Activated naive CD8-positive, alpha-beta T cell treated with anti-CD3 and anti-CD28 coated beads, Interleukin-2, amount 50 U/mL, for 16 hours (primary cell): ENCODE measurements around the gene SYT1.

Source experiments
- DNase-seq: peaks from one replicate; pipeline ENCODE4 v3.0.0-alpha.2; 2020; ENCODE audit warnings: low read depth, low spot score

The SYT1 gene

GRCh38 chr12:79291711-79292110, 427.1 kb downstream of the SYT1 start:
- DNase-seq = no peak

DNA sequence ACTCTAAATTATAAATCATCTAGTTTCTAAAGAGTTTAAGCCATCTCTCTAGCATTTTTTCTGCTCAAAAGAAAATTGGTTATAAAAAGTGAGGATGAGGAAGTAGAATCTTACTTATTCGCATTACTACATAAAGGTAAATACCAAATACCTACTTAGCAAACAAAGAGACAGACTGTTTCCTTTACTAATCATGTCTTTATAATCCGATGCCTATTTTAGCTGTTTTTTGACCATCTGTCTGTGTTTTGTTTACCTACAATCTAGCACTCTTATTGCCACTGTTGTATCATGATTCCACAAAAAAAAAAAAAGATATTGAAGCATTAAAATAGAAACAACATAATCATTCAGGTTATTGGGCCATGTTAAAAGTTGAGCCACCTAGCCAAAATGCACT, 430.0 kb downstream of the SYT1 start:
- no peak for DNase-seq

- DNase-seq = no peak
These were observed 431.0 kb downstream of the SYT1 start for GRCh38 chr12:79295572-79295971.

GRCh38 chr12:79296133-79296532, 431.6 kb downstream of the SYT1 start:
- no peak for DNase-seq

DNA sequence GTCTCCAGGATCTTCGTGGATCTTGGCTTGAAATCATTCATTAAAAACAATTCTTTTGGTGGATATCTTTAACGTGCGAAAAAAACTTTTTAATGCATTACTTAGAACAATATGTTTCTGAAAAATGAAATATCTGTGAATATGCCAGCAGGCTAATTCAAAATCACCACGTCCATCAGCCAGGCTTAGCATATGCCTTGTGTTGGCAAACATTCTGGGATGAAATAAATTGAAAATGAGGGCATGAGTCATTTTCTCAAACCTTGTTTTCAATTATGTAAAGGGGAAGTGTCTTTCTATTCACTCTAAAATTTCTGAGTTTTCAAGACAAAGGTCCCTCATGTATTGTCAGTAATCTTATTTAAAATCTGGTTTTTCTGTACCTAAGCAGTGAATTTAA, 432.3 kb downstream of the SYT1 start:
- no peak for DNase-seq

- DNase-seq = no peak
These were observed 433.9 kb downstream of the SYT1 start for GRCh38 chr12:79298506-79298905.

DNA sequence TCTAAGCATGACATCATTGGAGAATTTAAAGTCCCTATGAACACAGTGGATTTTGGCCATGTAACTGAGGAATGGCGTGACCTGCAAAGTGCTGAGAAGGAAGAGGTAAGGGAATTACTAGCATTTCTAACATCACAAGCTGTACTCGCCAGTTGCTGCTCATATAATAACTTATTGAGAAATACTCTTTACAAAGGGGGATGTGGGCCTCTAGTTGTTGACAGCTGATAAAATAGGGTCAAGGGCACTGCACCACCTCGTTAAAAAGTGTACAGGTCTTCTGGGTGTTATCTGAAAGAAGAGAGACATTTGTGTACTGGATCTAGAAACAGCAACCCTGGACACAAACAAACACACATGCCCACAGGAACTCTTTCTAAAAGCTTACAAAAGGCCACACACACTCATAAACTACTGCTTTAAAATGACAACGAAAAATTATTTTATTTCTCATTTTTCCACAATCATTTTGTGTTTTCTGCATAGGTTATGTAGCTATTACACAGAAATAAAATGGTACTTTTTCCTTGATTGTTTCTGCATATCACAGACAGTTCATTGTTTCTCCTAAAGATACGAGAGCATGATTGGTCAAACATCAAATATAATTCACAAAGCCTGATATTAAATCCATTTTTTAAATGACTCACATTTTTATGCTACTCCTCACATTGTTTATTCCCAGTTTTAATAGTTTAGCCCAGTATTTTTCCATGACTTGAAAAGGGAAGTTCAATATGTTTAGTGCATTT, 435.0 kb downstream of the SYT1 start:
- no peak for DNase-seq

DNA sequence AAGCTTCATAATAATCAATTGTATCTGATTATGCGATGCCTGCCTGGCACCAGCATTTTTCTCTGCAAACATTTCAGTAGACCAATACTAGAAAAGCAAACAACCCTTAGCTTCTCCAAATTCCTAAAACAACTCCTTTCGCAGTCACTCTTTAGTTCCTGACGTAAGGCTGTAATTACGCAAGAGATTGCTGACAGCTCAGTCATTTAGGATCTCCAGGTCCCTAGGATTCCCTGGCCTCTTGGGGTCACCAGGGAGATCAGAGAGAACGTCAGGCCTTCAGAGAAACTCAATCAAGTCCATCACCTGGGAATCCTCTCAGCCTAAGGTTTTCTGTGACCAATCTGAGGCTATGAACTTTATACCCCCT, 435.6 kb downstream of the SYT1 start:
- no peak for DNase-seq

DNA sequence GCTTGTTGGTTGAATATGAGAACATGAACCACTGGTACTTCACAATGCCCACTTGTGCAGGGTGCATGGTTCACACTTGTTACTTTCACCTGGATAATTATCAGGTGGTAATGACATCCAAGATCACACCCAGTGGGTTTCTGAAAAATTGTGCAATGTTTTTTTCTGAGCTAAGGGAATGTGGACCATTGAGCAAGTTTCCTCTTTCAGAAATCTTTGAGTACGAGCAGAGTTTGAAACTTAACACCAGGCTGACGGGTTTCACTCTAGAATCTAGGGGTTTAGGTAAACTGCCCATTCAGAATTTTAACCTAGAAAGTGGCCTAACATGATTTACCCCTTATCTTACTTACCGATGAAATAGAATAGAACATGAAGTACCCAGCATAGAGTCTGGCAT, 436.6 kb downstream of the SYT1 start:
- no peak for DNase-seq

DNA sequence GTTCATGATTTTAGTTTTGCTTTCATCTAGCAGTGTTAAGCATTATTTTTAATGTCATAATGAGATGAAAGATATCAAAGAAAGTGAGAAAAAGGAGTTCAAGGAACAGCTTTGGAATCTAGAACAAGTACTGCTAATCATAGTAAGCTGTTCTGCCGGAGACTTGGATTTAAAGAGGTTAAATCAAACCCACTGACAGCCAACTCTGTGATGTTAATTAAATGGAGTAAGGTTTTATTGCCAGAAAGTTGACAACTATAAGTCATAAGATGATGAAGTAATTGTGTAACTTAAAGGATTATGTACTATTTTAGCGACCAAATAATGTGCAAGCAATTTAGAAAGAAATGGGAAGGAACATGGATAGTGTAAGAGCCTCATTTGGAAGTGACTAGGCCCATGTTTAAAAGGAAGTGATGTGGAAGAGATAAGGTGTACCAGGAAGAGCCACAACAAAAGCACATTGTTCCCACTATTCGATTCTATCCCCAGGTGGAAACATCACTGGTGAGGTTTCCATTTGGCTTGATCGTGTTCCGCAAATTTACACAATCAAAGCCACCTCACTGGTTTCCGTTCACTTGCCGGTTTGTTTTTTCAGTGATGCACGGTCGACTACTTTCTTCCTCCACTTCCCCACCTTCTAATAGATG, 437.7 kb downstream of the SYT1 start:
- no peak for DNase-seq

DNA sequence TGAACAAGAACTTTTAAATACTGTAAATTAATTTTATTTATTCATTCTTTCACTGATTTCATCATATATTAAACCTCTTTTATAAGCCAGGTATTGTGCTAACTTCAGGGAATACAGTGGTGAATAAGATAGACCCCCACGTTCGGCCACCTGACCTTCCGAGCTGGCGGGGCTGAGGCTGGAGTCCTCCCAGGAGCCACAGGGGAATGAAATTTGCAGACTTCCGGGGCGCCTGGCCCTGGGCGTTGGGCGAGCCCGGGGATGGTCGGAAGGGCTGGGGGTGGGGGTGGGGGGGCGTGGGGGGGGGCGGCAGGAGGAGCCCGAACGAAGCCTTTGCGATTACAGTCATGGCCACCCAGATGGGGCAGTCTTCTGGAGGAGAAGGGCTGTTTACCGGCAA, 442.8 kb downstream of the SYT1 start:
- no peak for DNase-seq

DNA sequence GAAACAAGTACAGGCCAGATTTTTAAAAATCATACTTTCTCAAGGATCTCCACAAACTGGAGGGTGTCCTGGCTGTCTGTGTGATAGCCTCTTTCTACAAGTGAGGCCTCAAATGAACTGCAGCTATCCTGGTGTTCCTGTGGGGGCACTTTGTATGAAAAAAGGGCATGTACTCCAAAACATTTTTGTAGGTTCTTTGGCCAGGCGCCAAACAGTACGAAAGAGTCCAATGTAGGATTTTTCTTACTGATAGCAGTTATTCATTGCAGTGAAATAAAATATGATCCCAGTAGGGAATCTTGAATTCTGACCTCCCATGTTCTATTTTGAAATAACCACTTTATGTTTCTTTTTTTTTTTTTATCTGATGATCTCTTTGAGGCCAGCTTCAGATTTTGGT, 444.5 kb downstream of the SYT1 start:
- no peak for DNase-seq

DNA sequence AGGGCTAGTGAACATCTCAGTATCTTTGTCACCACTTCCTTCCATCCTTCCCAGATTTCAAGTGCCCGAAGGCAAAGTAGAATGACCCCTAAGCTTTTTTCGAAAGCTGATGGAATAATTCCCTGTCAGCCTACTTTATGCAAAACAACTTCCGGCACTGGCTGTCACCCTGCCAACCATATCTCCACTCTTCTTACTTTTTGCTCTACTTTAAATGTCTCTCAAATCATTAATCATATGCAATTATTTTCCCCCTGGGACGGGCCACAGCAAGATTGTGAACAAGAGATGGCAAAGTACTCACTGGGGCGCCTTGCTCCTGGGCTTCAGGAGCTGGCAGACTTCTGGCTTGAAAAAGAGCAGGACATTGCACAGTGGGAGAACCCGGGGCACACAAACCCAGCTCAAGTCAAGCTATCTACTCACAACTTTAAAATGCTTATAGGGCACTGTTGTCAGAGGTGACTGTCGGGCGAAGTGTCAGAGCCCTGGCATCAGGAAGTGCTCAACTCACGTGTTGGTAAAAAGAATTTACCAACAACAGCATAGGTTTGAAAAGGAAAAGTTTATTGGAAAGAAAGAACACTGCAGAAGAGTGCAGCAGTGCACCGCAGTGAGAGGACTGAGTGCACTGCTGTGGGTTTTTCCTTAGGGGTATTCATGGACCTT, 452.7 kb downstream of the SYT1 start:
- DNase-seq = no peak

DNA sequence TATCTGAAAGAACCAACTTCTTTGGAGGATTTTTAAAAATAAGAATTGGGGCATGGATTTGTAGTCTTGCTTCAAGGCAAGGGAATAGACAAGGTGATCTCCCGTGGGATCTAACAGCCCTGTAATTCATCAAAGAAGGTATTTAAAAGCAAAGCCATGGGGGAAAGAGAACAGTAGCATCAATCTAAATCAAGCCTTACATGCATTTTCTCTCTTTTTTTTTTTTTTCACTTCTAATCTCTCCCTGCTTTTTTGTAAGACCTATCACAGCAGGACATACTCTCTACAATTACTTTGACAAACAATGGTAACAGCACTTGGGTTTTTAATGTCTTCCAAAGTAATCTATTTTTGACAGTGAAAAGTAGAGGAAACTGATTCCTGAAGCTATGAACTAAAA, 458.3 kb downstream of the SYT1 start:
- DNase-seq = no peak

- no peak for DNase-seq
These were observed 460.0 kb downstream of the SYT1 start for GRCh38 chr12:79324571-79324970.

GRCh38 chr12:79326222-79326621, 461.6 kb downstream of the SYT1 start:
- no peak for DNase-seq

GRCh38 chr12:79326663-79327062, 462.1 kb downstream of the SYT1 start:
- no peak for DNase-seq

DNA sequence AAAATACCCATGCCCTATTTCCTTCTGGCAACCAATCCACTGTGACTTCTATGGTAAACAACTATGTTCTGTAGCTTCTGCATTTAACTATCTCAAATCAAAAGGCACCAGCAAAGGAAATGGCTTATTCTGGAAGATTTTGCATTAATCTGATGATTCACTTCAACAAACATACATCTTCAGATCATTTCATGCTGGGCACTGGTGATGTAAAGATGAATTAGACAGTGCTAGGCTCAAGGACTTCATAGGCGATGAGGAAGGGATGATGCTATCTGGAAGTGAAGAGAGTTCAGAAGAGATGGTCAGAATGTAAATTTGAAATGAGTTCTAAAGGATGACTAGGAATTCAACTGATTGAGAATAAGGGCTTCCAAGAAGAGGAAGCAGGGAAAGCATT, 462.9 kb downstream of the SYT1 start:
- no peak for DNase-seq

- no peak for DNase-seq
These were observed 465.4 kb downstream of the SYT1 start for GRCh38 chr12:79329933-79330332.

DNA sequence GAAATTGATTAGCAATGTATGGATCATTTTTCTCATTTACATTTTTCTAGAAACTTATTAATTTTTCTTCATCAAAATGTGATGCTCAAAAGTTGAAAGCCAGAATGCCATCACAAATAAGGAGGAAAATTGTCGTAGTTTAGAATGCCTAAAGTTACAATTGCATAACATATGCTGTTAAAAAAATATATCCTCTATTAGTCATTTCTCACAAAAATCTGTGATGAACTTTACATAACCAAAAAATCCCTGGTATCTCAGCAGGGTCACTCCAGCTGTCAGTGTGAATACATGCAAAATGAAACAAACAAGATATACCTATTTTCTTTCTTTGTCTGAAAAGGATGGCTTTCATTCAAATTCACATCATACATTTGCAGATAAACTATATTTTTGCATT, 467.3 kb downstream of the SYT1 start:
- DNase-seq = no peak

GRCh38 chr12:79333144-79333543, 468.6 kb downstream of the SYT1 start:
- DNase-seq = no peak

DNA sequence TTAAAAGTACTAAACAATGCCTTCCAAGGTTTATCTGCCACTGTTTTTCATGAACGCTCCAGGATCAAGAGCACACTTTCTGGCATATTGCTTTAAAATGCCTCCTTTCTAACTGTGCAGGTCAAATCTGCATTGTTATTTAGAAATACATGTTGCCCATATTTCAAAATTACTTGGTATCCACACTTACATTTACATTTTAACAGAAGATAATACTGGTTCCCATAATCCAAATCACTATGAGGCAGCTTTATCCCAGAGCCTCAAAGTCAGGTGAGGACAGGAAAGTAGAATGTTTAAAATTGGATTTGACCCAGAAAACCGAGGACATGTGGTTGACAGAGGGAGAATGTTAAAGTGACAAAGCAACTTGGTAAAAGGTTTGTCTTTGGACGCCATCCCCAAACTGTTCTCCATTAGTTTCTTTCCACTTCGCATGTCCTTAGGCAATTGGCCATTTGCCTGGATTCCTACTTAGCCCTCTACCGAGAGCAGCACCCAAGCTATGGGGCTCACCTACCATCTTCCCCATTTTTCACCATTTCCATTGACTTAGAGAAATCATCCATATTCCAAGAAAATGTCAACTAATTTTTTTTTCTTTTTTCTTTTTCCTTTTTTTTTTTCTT, 473.2 kb downstream of the SYT1 start:
- no peak for DNase-seq
